ENCODE measurements around the gene ANKRD37.

DNA sequence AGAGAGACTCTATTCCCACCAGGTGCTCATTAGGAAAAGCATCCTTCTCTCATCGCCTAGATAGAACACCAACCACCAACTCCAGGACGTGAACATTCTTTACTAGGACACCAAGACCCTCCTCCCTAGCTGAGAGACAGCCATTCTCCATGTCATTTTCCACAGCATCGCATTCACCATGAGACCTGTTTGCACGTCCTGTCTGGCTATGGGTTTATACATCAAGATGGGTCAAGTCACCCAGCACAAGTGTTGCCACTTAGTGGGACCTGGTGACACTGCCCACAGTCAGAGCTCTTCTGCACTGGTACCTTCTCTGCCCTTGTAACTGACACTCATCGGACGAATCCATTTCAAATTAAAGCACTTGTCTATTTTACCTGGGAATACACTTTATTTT, 18.4 kb upstream of the ANKRD37 start:
- TF ChIP-seq, protein P1, sequence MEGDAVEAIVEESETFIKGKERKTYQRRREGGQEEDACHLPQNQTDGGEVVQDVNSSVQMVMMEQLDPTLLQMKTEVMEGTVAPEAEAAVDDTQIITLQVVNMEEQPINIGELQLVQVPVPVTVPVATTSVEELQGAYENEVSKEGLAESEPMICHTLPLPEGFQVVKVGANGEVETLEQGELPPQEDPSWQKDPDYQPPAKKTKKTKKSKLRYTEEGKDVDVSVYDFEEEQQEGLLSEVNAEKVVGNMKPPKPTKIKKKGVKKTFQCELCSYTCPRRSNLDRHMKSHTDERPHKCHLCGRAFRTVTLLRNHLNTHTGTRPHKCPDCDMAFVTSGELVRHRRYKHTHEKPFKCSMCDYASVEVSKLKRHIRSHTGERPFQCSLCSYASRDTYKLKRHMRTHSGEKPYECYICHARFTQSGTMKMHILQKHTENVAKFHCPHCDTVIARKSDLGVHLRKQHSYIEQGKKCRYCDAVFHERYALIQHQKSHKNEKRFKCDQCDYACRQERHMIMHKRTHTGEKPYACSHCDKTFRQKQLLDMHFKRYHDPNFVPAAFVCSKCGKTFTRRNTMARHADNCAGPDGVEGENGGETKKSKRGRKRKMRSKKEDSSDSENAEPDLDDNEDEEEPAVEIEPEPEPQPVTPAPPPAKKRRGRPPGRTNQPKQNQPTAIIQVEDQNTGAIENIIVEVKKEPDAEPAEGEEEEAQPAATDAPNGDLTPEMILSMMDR (IDR thresholded peaks at IDR 0.05; ENCODE audit: insufficient read depth, low read length, poor library complexity, severe bottlenecking): no peak
- TF ChIP-seq EZH2phosphoT487 (conservative IDR thresholded peaks at IDR 0.05; ENCODE audit: low read length): no peak
